GM23338 (cell line): Measurements from ENCODE around the gene MEGF10. TPM values are rescaled to one million over a fixed set of nuclear protein-coding genes. Genes with fewer than 3 reads are reported as not detected.

Experiments used
- ATAC-seq: fragments of 200-7000 bp; cut with Tn5 transposase; 3 replicates; pipeline ENCODE4 v1.9.1; 2020
- DNase-seq: peaks from one replicate; pipeline ENCODE4 v3.0.0-alpha.2; 2015; ENCODE audit warnings: low spot score
- H2AFZ ChIP-seq: fragments of 200-600 bp; sonication (generic); 2 replicates; pipeline ENCODE4 v1.8.0; 2016; ENCODE audit warnings: antibody characterized with exemption, mild to moderate bottlenecking, moderate library complexity
- H3F3A ChIP-seq: fragments of 200-600 bp; sonication (generic); replicated peaks from 2 replicates; pipeline ENCODE4 v1.8.0; 2017; ENCODE audit warnings: antibody characterized with exemption, mixed run types, low read depth
- H3K27ac ChIP-seq: fragments of 200-600 bp; sonication (generic); 2 replicates; pipeline ENCODE4 v1.6.1; 2016; ENCODE audit warnings: low read depth
- H3K27me3 ChIP-seq: fragments of 200-600 bp; sonication (generic); 2 replicates; pipeline ENCODE4 v1.8.0; 2016; ENCODE audit warnings: mild to moderate bottlenecking, mixed run types, moderate library complexity; ENCODE audit not compliant: insufficient read depth
- H3K36me3 ChIP-seq: fragments of 200-600 bp; sonication (generic); 2 replicates; pipeline ENCODE4 v1.8.0; 2016; ENCODE audit warnings: mild to moderate bottlenecking; ENCODE audit not compliant: insufficient read depth
- H3K4me1 ChIP-seq: fragments of 200-600 bp; sonication (generic); 2 replicates; pipeline ENCODE4 v1.8.0; 2016; ENCODE audit warnings: mild to moderate bottlenecking, moderate library complexity; ENCODE audit not compliant: insufficient read depth
- H3K4me2 ChIP-seq: fragments of 200-600 bp; sonication (generic); 2 replicates; pipeline ENCODE4 v1.7.1; 2017; ENCODE audit warnings: mixed run types
- H3K4me3 ChIP-seq: fragments of 200-600 bp; sonication (generic); 2 replicates; pipeline ENCODE4 v1.6.1; 2016; ENCODE audit warnings: mixed run types
- H3K79me2 ChIP-seq: fragments of 200-600 bp; sonication (generic); replicated peaks from 2 replicates; pipeline ENCODE4 v1.8.0; 2017; ENCODE audit warnings: mild to moderate bottlenecking; ENCODE audit not compliant: insufficient read depth
- H3K9me2 ChIP-seq: fragments of 200-600 bp; sonication (generic); 2 replicates; pipeline ENCODE4 v1.8.0; 2017; ENCODE audit not compliant: insufficient read depth
- H4K20me1 ChIP-seq: fragments of 200-600 bp; sonication (generic); replicated peaks from 2 replicates; pipeline ENCODE4 v1.8.0; 2017; ENCODE audit warnings: mild to moderate bottlenecking; ENCODE audit not compliant: insufficient read depth
- H3K27ac Mint-ChIP-seq: 2 replicates; pipeline ENCODE4 v1.8.0; 2020; ENCODE audit warnings: inconsistent platforms, mild to moderate bottlenecking, moderate library complexity, mixed read lengths
- H3K27me3 Mint-ChIP-seq: 3 replicates; pipeline ENCODE4 v1.8.0; 2022; ENCODE audit warnings: low read depth, mild to moderate bottlenecking, moderate library complexity, mixed read lengths, inconsistent platforms; ENCODE audit not compliant: insufficient read depth, poor library complexity
- H3K36me3 Mint-ChIP-seq: 3 replicates; pipeline ENCODE4 v1.8.0; 2021; ENCODE audit warnings: low read depth, mild to moderate bottlenecking, inconsistent platforms, moderate library complexity, mixed read lengths
- H3K4me1 Mint-ChIP-seq: 3 replicates; pipeline ENCODE4 v1.8.0; 2020; ENCODE audit warnings: mild to moderate bottlenecking, inconsistent platforms, mixed read lengths
- H3K4me3 Mint-ChIP-seq: 3 replicates; pipeline ENCODE4 v1.8.0; 2021; ENCODE audit warnings: moderate library complexity, mild to moderate bottlenecking, inconsistent platforms, mixed read lengths
- H3K9me3 Mint-ChIP-seq: 3 replicates; pipeline ENCODE4 v1.8.0; 2020; ENCODE audit warnings: moderate library complexity, mild to moderate bottlenecking, inconsistent platforms, mixed read lengths
- CTCF ChIP-seq, 2 experiments: fragments of 200-600 bp in 1 of 2; sonication (generic) in 1 of 2; conservative IDR thresholded peaks; 2 replicates each; pipeline versions ENCODE4 v1.5.1 to v1.6.1; 2016 to 2017; ENCODE audit warnings: antibody characterized with exemption in 2 of 2, low read depth in 2 of 2, mild to moderate bottlenecking in 2 of 2, moderate library complexity in 1 of 2
- EZH2 ChIP-seq: fragments of 200-600 bp; sonication (generic); IDR thresholded peaks from one replicate; pipeline ENCODE4 v1.8.0; 2017; ENCODE audit warnings: antibody characterized with exemption, mild to moderate bottlenecking, low read depth; ENCODE audit not compliant: unreplicated experiment
- EZH2phosphoT487 ChIP-seq: fragments of 200-600 bp; sonication (generic); IDR thresholded peaks from one replicate; pipeline ENCODE4 v1.8.1; 2018; ENCODE audit warnings: antibody characterized with exemption; ENCODE audit not compliant: unreplicated experiment
- JUNB ChIP-seq: IDR thresholded peaks from one replicate; pipeline ENCODE4 v1.6.1; 2016; ENCODE audit warnings: antibody characterized with exemption; ENCODE audit not compliant: unreplicated experiment
- NANOG ChIP-seq: IDR thresholded peaks from 2 replicates; pipeline ENCODE4 v1.6.1; 2016; ENCODE audit warnings: antibody characterized with exemption, borderline replicate concordance
- ZNF114 ChIP-seq: fragments of 250-450 bp; sonication (Bioruptor Pico); IDR thresholded peaks from 2 replicates; pipeline ENCODE4 v1.5.0; 2020; ENCODE audit warnings: mild to moderate bottlenecking, moderate library complexity
- ZNF331 ChIP-seq: fragments of 250-450 bp; sonication (Bioruptor Pico); IDR thresholded peaks from 2 replicates; pipeline ENCODE4 v1.5.0; 2020; ENCODE audit warnings: low read depth, mild to moderate bottlenecking, moderate library complexity
- polyA plus RNA-seq: library from polyadenylated mRNA; unstranded; fragments of >200 nt; fragmentation: Nextera tagmentation; extraction: Ambion mirVana; gene quantifications from 2 replicates; pipeline ENCODE4 v1.2.1, GENCODE V29; 2016
- total RNA-seq: library from RNA; depleted of rRNA; stranded (reverse); fragments of >200 nt; shearing (Covaris generic); gene quantifications from 2 replicates; pipeline ENCODE4 v1.2.3, GENCODE V29; 2014
- TF ChIP-seq, protein P1 (sequence below): IDR thresholded peaks from 2 replicates; pipeline ENCODE4 v1.6.1; 2016; ENCODE audit warnings: antibody characterized with exemption
- TF ChIP-seq, protein P2 (sequence below): fragments of 250-450 bp; sonication (Bioruptor Pico); IDR thresholded peaks from 2 replicates; pipeline ENCODE4 v1.5.0; 2020; ENCODE audit warnings: mild to moderate bottlenecking, moderate library complexity
- TF ChIP-seq, protein P3 (sequence below): IDR thresholded peaks from one replicate; pipeline ENCODE4 v1.6.1; 2018; ENCODE audit warnings: antibody characterized with exemption; ENCODE audit not compliant: unreplicated experiment

MEGF10 gene
- total and polyA plus RNA-seq, 2 experiments from 2014 or later, result 4.5 to 28.3 TPM

- no peaks in the 10 kb centered on the region; the same call in 2 of the 3 replicates for H3K36me3 Mint-ChIP-seq
- no peak overlapping the region for H2AFZ ChIP-seq
- ATAC-seq, result no peak
- H3K4me1 ChIP-seq, result peaks cover 47% of the 10 kb centered on the region
- DNase-seq, result no peak
- H3K4me1 Mint-ChIP-seq, result peaks cover 67% of the 10 kb centered on the region
- no peaks in the 10 kb centered on the region; the same call in 1 of the 3 replicates for H3K9me3 Mint-ChIP-seq
- H3K79me2 ChIP-seq, result peaks cover 81% of the 10 kb centered on the region
- H3K4me3 ChIP-seq, result no peak overlapping the region
- H3K36me3 ChIP-seq, result no peaks in the 10 kb centered on the region
- H3K27ac Mint-ChIP-seq, result no peak overlapping the region
- no peak overlapping the region for H3K4me2 ChIP-seq
- H3K27me3 Mint-ChIP-seq, result peaks cover 9% of the 10 kb centered on the region
- H3K27ac ChIP-seq, result no peak overlapping the region
- H3K27me3 ChIP-seq, result no peaks in the 10 kb centered on the region
- H3K9me2 ChIP-seq, result peaks cover 5% of the 10 kb centered on the region; the same call in 1 of the 2 replicates
- H3F3A ChIP-seq, result 0 out of 2 replicates have a peak, but pooled peaks cover 5% of the 10 kb centered on the region
- TF ChIP-seq, protein P1, sequence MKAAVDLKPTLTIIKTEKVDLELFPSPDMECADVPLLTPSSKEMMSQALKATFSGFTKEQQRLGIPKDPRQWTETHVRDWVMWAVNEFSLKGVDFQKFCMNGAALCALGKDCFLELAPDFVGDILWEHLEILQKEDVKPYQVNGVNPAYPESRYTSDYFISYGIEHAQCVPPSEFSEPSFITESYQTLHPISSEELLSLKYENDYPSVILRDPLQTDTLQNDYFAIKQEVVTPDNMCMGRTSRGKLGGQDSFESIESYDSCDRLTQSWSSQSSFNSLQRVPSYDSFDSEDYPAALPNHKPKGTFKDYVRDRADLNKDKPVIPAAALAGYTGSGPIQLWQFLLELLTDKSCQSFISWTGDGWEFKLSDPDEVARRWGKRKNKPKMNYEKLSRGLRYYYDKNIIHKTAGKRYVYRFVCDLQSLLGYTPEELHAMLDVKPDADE, result no peak
- TF ChIP-seq, protein P2, sequence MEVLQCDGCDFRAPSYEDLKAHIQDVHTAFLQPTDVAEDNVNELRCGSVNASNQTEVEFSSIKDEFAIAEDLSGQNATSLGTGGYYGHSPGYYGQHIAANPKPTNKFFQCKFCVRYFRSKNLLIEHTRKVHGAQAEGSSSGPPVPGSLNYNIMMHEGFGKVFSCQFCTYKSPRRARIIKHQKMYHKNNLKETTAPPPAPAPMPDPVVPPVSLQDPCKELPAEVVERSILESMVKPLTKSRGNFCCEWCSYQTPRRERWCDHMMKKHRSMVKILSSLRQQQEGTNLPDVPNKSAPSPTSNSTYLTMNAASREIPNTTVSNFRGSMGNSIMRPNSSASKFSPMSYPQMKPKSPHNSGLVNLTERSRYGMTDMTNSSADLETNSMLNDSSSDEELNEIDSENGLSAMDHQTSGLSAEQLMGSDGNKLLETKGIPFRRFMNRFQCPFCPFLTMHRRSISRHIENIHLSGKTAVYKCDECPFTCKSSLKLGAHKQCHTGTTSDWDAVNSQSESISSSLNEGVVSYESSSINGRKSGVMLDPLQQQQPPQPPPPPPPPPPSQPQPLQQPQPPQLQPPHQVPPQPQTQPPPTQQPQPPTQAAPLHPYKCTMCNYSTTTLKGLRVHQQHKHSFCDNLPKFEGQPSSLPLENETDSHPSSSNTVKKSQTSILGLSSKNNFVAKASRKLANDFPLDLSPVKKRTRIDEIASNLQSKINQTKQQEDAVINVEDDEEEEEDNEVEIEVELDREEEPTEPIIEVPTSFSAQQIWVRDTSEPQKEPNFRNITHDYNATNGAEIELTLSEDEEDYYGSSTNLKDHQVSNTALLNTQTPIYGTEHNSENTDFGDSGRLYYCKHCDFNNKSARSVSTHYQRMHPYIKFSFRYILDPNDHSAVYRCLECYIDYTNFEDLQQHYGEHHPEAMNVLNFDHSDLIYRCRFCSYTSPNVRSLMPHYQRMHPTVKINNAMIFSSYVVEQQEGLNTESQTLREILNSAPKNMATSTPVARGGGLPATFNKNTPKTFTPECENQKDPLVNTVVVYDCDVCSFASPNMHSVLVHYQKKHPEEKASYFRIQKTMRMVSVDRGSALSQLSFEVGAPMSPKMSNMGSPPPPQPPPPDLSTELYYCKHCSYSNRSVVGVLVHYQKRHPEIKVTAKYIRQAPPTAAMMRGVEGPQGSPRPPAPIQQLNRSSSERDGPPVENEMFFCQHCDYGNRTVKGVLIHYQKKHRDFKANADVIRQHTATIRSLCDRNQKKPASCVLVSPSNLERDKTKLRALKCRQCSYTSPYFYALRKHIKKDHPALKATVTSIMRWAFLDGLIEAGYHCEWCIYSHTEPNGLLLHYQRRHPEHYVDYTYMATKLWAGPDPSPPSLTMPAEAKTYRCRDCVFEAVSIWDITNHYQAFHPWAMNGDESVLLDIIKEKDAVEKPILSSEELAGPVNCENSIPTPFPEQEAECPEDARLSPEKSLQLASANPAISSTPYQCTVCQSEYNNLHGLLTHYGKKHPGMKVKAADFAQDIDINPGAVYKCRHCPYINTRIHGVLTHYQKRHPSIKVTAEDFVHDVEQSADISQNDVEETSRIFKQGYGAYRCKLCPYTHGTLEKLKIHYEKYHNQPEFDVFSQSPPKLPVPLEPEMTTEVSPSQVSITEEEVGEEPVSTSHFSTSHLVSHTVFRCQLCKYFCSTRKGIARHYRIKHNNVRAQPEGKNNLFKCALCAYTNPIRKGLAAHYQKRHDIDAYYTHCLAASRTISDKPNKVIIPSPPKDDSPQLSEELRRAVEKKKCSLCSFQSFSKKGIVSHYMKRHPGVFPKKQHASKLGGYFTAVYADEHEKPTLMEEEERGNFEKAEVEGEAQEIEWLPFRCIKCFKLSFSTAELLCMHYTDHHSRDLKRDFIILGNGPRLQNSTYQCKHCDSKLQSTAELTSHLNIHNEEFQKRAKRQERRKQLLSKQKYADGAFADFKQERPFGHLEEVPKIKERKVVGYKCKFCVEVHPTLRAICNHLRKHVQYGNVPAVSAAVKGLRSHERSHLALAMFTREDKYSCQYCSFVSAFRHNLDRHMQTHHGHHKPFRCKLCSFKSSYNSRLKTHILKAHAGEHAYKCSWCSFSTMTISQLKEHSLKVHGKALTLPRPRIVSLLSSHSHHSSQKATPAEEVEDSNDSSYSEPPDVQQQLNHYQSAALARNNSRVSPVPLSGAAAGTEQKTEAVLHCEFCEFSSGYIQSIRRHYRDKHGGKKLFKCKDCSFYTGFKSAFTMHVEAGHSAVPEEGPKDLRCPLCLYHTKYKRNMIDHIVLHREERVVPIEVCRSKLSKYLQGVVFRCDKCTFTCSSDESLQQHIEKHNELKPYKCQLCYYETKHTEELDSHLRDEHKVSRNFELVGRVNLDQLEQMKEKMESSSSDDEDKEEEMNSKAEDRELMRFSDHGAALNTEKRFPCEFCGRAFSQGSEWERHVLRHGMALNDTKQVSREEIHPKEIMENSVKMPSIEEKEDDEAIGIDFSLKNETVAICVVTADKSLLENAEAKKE (CRISPR knock-in tag), result no peak
- no peak for TF ChIP-seq EZH2phosphoT487
- TF ChIP-seq NANOG, result no peak
- no peak for TF ChIP-seq JUNB
- no peak for TF ChIP-seq ZNF114 (CRISPR knock-in tag)
- no peak for TF ChIP-seq ZNF331 (CRISPR knock-in tag)
- no peak for TF ChIP-seq CTCF (conservative IDR thresholded peaks at IDR 0.05; ENCODE audit: low read depth in 2 of 2)
- TF ChIP-seq, protein P3, sequence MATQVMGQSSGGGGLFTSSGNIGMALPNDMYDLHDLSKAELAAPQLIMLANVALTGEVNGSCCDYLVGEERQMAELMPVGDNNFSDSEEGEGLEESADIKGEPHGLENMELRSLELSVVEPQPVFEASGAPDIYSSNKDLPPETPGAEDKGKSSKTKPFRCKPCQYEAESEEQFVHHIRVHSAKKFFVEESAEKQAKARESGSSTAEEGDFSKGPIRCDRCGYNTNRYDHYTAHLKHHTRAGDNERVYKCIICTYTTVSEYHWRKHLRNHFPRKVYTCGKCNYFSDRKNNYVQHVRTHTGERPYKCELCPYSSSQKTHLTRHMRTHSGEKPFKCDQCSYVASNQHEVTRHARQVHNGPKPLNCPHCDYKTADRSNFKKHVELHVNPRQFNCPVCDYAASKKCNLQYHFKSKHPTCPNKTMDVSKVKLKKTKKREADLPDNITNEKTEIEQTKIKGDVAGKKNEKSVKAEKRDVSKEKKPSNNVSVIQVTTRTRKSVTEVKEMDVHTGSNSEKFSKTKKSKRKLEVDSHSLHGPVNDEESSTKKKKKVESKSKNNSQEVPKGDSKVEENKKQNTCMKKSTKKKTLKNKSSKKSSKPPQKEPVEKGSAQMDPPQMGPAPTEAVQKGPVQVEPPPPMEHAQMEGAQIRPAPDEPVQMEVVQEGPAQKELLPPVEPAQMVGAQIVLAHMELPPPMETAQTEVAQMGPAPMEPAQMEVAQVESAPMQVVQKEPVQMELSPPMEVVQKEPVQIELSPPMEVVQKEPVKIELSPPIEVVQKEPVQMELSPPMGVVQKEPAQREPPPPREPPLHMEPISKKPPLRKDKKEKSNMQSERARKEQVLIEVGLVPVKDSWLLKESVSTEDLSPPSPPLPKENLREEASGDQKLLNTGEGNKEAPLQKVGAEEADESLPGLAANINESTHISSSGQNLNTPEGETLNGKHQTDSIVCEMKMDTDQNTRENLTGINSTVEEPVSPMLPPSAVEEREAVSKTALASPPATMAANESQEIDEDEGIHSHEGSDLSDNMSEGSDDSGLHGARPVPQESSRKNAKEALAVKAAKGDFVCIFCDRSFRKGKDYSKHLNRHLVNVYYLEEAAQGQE, result no peak
- no peak for TF ChIP-seq EZH2
- no peaks in the 10 kb centered on the region for H4K20me1 ChIP-seq
- H3K4me3 Mint-ChIP-seq, result no peak overlapping the region
Measured at GRCh38 chr5:127295454-127295853, 4.9 kb downstream of the MEGF10 start.
